Left lung (tissue), 10 donors: Measurements from ENCODE around the gene RGS13. TPM values are rescaled to one million over a fixed set of nuclear protein-coding genes. Genes with fewer than 3 reads are reported as not detected.

Experiments
- ATAC-seq: fragments of 200-7000 bp; cut with Tn5 transposase; one replicate; pipeline ENCODE4 v1.9.1; 2020; ENCODE audit warnings: moderate library complexity
- DNase-seq, 4 donors: peaks; one replicate each; pipeline ENCODE4 v3.0.0-alpha.2; 2013 to 2020
- H3K27ac ChIP-seq, 2 donors: fragments of 200-600 bp; sonication (generic) in 1 of 2; one replicate each; pipeline versions ENCODE4 v1.5.0 to v1.8.0; 2020 to 2021
- H3K27me3 ChIP-seq, 2 donors: fragments of 200-600 bp; sonication (generic) in 1 of 2; one replicate each; pipeline versions ENCODE4 v1.5.0 to v1.8.0; 2020 to 2021
- H3K36me3 ChIP-seq, 2 donors: fragments of 200-600 bp; sonication (generic) in 1 of 2; one replicate each; pipeline versions ENCODE4 v1.5.0 to v1.8.0; 2020 to 2021
- H3K4me1 ChIP-seq, 2 donors: fragments of 200-600 bp; one replicate each; pipeline ENCODE4 v1.8.0; 2021
- H3K4me3 ChIP-seq, 2 donors: fragments of 200-600 bp; sonication (generic) in 1 of 2; one replicate each; pipeline versions ENCODE4 v1.5.0 to v1.8.0; 2020 to 2021; ENCODE audit warnings: mild to moderate bottlenecking in 1 of 2
- H3K9me3 ChIP-seq, 2 donors: fragments of 200-600 bp; sonication (generic) in 1 of 2; one replicate each; pipeline versions ENCODE4 v1.5.0 to v1.8.0; 2020 to 2021
- intact Hi-C, 2 donors: fragments of 100-400 bp; cut with DNase I; formaldehyde crosslinking; loops; one replicate each; pipeline versions ENCODE4 v1.11.2 to v1.14.2; 2022
- polyA plus RNA-seq, 6 donors: library from polyadenylated mRNA; unstranded; fragments of 120-200 nt; gene quantifications; one replicate each; pipeline ENCODE4 v1.2.1, GENCODE V29; 2013; ENCODE audit not compliant: insufficient read length in 6 of 6
- total RNA-seq, 2 donors: library from RNA; stranded (reverse); fragmentation: NEBNext Ultra II Directional; extraction: Animal tissue kit (Norgen Biotek cat#: 25700); gene quantifications; one replicate each; pipeline ENCODE4 v1.2.1, GENCODE V29; 2021
- TF ChIP-seq, protein P1 (sequence below), 2 donors: fragments of 200-600 bp; sonication (generic) in 1 of 2; IDR thresholded peaks; one replicate each; pipeline versions ENCODE4 v1.5.0 to v1.8.0; 2021; ENCODE audit warnings: antibody characterized with exemption in 2 of 2
- donor health status: DM: no; HTN: yes; CAD: no.
- donor health status: DM: no; HTN: no; CAD: no.

Gene RGS13
- total and polyA plus RNA-seq, 8 donors: 0.81 to 4.8 (median 2.7) TPM

DNA sequence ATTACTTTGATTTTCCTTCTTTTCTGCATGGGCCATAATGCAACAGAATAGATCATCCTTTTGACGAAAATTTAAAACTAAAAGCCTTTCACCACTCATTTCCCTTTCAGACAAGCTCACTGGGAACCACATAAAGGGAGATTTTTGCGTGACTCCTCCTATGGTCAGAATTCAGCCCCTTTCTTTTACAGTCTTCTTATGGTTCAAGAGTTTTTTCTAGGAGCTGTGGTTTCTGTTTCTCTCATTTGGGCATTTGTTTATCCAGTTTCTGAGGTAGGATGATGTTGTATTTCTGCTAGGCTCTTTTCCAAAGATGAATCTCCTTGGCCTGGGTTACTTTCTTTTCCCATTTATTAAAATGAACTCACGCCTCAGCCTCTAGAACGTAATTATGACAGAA lies 43.4 kb upstream of the RGS13 start:
- H3K27ac ChIP-seq: no peak overlapping the region
- intact Hi-C loops: no loop called here
- H3K9me3 ChIP-seq: no peaks in the 10 kb centered on the region
- no peaks in the 10 kb centered on the region for H3K36me3 ChIP-seq
- H3K4me3 ChIP-seq: no peak overlapping the region
- H3K4me1 ChIP-seq: no peaks in the 10 kb centered on the region
- ATAC-seq (no peak), DNase-seq (no peak)
- TF ChIP-seq, protein P1, sequence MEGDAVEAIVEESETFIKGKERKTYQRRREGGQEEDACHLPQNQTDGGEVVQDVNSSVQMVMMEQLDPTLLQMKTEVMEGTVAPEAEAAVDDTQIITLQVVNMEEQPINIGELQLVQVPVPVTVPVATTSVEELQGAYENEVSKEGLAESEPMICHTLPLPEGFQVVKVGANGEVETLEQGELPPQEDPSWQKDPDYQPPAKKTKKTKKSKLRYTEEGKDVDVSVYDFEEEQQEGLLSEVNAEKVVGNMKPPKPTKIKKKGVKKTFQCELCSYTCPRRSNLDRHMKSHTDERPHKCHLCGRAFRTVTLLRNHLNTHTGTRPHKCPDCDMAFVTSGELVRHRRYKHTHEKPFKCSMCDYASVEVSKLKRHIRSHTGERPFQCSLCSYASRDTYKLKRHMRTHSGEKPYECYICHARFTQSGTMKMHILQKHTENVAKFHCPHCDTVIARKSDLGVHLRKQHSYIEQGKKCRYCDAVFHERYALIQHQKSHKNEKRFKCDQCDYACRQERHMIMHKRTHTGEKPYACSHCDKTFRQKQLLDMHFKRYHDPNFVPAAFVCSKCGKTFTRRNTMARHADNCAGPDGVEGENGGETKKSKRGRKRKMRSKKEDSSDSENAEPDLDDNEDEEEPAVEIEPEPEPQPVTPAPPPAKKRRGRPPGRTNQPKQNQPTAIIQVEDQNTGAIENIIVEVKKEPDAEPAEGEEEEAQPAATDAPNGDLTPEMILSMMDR (IDR thresholded peaks at IDR 0.05): no peak
- H3K27me3 ChIP-seq: no peaks in the 10 kb centered on the region

DNA sequence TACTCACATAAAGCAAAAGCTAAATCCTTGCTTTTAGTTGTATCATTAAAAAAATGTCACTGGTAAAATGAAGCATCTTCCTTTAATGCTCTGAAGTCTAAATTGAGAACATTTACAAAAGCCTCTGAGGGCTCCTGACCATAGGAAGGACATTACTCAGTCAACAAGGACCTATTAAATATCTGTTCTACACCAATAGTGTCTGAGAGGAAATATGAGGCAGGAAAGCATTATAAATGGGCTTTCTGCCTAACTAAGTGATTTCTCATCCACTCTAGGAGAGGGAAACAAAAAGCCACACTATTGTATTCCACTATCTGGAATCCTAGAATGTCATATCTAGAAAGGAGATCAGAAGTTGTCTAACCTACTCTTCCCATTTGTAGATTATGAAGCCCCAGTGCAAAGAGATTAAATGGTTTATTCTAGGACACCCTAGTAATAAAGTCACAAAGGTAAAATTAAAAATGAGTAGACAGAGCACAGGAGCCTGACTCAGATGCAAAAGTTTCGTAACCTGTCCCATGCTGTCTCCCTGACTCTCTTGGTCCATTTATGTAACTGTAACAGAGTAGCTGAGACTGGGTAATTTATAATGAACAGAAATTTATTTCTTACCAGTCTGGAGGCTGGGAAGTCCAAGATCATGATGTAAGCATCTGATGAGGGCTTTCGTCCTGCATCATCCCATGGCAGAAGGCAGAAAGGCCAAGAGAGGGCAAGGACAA lies 42.8 kb upstream of the RGS13 start:
- Histone ChIP-seq H3K27ac (no peak overlapping the region), H3K9me3 (no peaks in the 10 kb centered on the region), H3K4me1 (no peaks in the 10 kb centered on the region), H3K4me3 (no peak overlapping the region), H3K27me3 (no peaks in the 10 kb centered on the region), H3K36me3 (no peaks in the 10 kb centered on the region)
- TF ChIP-seq, protein P1 (IDR thresholded peaks at IDR 0.05): no peak
- ATAC-seq (no peak), DNase-seq (no peak)
- intact Hi-C loops: no loop called here

DNA sequence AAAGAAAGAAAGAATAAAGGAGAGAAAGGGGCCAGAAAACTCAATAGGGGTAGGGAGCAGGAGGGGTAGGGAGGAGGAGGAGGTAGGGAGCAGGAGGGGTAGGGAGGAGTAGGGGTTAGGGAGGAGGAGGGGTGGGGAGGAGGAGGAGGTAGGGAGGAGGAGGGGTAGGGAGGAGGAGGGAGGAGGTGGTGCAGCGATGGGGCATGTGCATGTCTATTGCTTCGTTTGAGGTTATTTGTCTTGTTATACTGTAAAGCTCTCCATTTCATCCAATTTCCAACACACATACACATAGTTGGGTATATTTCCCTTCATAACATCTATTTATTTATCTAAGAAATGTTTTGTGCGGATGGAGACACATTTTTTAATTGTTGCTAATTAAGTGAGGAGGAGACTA lies 40.6 kb upstream of the RGS13 start:
- DNase-seq (no peak), ATAC-seq (no peak)
- H3K27ac ChIP-seq: no peak overlapping the region
- no peaks in the 10 kb centered on the region for H3K9me3 ChIP-seq
- H3K27me3 ChIP-seq: no peaks in the 10 kb centered on the region
- intact Hi-C loops: no loop called here
- H3K36me3 ChIP-seq: no peaks in the 10 kb centered on the region
- TF ChIP-seq, protein P1 (IDR thresholded peaks at IDR 0.05): no peak
- no peak overlapping the region for H3K4me3 ChIP-seq
- H3K4me1 ChIP-seq: no peaks in the 10 kb centered on the region

DNA sequence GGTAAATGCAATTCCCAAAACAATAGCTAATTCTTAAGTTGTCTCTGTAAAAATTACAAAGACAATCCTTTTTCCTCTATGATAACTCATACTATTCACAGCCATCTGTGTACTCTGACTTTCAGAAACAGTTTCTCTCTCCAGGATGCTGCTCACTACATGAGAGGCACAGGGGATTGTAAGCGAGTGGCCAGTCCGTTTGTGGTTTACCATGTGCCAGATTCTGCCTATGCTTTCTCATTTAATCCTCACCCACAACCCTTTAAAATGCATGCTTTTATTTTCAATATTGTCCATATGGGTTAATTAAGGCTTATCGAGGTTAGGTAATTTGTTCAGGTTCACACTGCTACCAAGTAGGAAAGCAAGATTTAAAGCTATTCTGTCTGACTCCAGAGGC lies 37.4 kb upstream of the RGS13 start:
- ATAC-seq (no peak), DNase-seq (no peak)
- TF ChIP-seq, protein P1 (IDR thresholded peaks at IDR 0.05): no peak
- Histone ChIP-seq H3K27me3 (no peaks in the 10 kb centered on the region), H3K4me1 (no peaks in the 10 kb centered on the region), H3K36me3 (no peaks in the 10 kb centered on the region), H3K27ac (no peak overlapping the region), H3K9me3 (no peaks in the 10 kb centered on the region), H3K4me3 (no peak overlapping the region)
- intact Hi-C loops: no loop called here

DNA sequence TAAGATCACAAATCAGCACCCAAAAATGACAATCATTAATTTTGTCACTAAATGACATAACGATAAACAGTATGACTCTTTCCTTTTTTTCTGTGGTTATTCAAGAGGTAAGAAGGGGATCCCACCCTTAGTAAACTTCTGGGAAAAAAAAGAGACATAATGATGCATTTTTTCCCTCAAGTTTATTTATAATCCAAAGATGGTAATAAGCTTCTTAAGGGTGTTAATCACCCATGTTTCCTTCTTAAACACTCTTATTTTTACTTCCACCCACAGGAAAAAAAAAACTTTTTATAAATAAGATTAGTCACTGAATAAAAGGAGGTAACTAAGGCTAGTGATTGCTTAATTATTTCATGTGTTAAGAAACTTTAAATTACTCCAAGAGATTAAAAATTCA lies 35.7 kb upstream of the RGS13 start:
- Histone ChIP-seq H3K27ac (no peak overlapping the region), H3K9me3 (no peaks in the 10 kb centered on the region), H3K4me3 (no peak overlapping the region), H3K36me3 (no peaks in the 10 kb centered on the region), H3K27me3 (no peaks in the 10 kb centered on the region), H3K4me1 (no peaks in the 10 kb centered on the region)
- TF ChIP-seq, protein P1 (IDR thresholded peaks at IDR 0.05): no peak
- no peak for ATAC-seq
- intact Hi-C loops: no loop called here
- DNase-seq: no peak
